PC-9 (cell line): ENCODE results near the gene TNFRSF25.

ENCODE experiments used
- EZH2 ChIP-seq: fragments of 200-600 bp; sonication (generic); IDR thresholded peaks from 2 replicates; pipeline ENCODE4 v1.8.0; 2017; ENCODE audit warnings: antibody characterized with exemption, low read depth
- TF ChIP-seq, protein P1 (sequence below): fragments of 200-600 bp; sonication (generic); conservative IDR thresholded peaks from 2 replicates; pipeline ENCODE4 v1.6.1; 2017; ENCODE audit warnings: mixed run types, antibody characterized with exemption, mild to moderate bottlenecking, moderate library complexity

GRCh38 chr1:6507461-6507911 is 41.5 kb upstream of the TNFRSF25 start:
- TF ChIP-seq, protein P1, sequence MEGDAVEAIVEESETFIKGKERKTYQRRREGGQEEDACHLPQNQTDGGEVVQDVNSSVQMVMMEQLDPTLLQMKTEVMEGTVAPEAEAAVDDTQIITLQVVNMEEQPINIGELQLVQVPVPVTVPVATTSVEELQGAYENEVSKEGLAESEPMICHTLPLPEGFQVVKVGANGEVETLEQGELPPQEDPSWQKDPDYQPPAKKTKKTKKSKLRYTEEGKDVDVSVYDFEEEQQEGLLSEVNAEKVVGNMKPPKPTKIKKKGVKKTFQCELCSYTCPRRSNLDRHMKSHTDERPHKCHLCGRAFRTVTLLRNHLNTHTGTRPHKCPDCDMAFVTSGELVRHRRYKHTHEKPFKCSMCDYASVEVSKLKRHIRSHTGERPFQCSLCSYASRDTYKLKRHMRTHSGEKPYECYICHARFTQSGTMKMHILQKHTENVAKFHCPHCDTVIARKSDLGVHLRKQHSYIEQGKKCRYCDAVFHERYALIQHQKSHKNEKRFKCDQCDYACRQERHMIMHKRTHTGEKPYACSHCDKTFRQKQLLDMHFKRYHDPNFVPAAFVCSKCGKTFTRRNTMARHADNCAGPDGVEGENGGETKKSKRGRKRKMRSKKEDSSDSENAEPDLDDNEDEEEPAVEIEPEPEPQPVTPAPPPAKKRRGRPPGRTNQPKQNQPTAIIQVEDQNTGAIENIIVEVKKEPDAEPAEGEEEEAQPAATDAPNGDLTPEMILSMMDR: no peak
- no peak for TF ChIP-seq EZH2
